NCI-H1694 (cell line): ENCODE measurements around the gene CEP41.

Experiments
- DNase-seq: peaks from one replicate; lab custom pipeline; 2025; lab: John Stamatoyannopoulos, UW

Gene CEP41

DNA sequence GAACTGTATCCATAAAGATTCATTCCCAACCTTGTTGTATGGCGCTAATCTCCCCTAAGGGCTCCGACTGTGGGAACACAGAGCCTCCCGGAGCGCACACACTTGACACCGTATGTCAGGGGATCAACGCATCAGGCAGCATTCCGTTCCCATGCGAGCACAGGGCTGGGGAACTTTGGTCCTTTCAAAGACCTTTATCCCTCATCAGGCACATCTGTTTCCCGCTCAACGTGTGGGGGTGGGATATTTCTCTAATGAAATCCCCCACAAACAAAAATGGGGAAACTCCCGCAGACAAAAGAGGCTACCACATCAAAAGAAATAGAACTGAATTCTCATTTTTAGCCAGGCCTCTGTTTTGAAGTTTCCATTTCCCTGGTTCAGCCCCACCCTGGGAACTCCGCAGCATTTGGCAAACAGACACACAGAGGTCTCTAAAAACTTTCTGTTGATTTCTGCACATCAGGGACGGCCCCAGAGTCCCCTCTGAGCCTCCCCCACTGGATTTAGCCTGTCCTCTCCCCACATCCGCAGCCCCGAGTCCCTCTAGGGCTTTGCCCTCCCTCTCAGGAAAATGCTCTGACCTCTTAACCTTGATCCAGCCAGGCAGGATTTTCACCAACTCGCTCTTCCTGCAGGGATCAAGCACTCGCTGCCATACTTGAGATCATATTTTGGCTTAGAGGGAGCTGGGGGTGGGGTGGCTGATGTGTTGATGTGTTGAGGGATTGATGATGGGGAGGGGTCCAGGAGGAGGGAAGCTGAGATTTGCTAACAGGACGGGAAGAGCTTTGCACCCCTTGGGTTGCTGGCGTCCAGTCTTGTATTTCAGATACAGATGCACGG, 89.6 kb downstream of the CEP41 start:
- DNase-seq = no peak

DNA sequence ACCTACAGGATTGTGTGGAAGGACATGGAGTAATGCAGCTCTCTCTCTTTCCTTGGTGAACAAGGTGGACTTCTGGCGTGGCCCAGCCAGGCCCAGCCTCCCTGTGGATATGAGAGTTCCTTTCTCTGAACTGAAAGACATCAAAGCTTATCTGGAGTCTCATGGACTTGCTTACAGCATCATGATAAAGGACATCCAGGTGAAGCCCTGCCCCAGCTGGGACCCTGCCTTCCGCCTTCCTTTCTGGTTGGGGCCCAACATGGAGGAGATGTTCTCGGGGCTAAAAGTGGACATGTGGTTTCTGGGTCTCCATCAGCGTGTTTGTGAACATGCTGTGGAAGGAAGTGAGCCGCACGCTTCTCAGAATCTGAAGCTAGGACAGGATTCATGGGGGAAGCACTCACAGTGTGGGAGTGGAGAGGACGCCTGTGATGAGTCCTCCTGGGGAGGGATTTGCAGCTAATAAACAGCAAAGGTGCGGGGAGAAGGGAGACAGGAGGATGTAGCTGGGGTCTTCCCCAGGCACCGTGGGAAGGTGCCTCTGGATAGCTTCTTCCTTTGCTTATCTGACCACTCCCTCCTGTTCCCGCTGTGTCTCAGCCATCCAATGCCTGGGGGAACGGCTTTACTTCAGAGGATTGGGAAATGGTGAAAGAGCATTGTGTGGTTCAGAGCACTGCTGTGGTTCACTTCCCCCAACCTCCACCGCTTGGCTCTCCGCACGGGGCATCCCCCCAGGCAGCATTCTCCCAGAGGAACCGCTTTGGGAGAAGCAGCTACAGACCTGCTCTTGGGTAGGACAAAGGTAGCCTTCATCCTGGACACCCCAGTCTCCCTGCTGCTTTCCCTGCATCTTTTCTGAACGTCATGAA, 90.7 kb downstream of the CEP41 start:
- no peak for DNase-seq

DNA sequence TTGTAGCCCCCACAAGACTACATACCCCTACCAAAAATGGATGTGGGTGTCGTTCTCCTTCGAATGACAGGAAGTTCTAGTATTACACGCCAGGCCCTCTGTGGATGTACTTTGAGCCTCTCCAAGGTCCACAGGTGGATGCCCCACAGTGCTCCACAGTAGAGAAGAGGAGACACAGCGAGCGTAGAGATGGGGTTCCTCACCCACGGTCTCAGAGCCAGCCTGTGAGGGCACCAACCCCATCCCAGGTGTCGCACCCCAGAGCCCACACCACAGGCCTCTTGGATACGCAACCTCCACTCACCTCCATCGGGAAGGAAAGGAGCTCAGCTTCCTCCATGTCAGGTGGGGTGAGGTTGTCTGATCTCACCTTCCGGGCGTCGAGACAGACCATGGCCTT, 93.9 kb downstream of the CEP41 start:
- DNase-seq = no peak

DNA sequence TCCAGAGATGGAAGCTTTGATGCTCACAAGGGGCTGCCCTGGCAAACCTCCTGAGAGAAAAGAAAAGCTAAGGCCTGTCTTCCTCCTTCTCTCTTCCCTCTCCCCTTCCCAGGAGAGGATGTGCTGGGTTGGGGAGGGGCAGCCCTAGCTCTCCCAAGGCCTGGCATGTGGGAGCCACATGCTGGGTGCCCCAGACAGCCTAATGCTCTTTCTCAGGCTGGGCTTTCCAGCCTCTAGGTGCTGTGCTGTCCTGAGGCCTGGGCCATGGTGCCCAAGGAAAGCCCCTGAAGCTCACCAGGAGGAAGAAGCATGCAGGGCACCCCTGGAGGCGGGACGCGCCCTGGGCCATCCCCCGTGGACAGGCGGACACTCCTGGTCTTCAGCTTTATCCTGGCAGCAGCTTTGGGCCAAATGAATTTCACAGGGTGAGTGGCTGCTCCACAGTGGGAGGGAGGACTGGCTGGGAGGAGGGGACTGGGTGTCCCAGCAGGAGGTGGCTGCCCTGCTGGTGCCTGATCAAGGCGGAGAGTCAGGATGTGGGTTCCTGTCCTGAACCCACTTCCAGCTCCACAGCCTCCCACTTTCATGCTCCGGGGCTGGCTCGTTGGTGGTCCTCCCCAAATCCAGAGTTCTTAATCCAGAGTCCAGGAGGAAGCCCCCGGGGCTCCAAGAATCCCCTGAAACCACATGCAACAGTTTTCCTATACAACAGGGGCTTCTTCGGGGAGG, 94.5 kb downstream of the CEP41 start:
- DNase-seq = no peak

DNA sequence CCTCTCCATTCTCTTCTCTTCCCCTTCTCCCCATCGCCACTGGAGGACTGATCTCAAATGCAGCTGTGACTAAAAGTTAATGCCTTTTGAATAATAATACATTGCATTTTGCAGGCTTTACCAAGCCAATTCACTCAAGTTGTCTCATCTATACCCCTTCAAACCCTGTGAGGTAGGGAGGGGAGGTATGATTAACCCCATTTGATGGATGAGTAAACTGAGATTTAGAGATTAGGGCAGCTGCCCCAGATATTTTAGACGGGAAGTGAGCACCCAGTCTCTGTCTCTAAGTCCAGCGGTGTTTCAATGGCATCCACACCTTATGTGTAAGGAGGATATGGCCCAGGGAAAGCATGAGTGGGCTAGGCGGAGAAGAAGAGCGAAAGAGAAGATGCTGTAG, 95.1 kb downstream of the CEP41 start:
- DNase-seq = no peak

DNA sequence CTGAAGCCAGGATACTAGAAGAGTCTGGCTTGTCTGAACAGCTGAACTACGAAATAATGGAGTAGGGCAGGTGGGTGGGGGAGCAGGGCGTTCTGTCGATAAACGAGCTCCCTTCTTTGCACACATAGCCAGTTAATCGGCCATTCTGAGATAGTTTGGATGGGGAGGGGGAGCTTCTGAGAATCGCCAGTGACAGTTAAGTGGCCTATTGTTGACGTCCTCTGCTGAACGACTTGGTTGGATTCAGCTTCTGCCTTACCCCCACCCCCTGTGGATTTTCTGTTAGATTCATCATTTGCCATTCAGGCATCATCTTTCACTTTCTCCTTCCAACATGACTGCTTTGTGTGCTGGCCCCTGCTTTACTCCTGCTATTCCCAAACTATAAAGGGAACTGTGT, 95.7 kb downstream of the CEP41 start:
- DNase-seq = no peak

DNA sequence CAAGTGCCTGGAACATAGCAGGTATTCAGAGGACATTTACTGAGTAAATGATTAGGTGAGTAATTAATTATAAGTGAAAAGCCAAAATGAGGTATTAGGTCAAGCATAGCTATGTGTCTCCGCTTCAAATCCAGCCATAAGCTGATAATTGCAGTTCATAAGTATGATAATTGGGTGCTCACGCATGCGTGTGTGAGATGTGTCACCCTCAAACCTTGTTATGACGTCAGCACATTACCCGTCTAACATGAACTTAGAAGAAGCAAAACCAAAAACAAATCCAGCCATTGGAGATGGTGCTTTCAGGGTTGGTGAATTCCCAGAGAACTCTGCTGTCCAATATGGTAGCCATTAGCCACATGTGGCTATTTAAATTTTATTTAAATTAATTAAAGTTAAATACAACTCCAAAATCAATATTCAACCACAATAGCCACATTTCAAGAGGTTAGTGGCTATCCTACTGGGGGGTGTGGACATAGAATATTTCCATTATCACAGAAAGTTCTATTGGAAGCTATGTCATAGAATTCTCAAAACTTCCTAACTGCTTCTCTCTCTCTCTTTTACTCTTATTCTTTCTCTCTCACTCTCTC, 96.4 kb downstream of the CEP41 start, which contains the start of gene CPA5:
CPA5 (plus strand) TSS at position 546 of the 596 bp plus-strand sequence. CDS start 1,670 bp downstream, outside the sequence.
- DNase-seq = no peak
